ENCODE results near the gene SRGAP3.

DNA sequence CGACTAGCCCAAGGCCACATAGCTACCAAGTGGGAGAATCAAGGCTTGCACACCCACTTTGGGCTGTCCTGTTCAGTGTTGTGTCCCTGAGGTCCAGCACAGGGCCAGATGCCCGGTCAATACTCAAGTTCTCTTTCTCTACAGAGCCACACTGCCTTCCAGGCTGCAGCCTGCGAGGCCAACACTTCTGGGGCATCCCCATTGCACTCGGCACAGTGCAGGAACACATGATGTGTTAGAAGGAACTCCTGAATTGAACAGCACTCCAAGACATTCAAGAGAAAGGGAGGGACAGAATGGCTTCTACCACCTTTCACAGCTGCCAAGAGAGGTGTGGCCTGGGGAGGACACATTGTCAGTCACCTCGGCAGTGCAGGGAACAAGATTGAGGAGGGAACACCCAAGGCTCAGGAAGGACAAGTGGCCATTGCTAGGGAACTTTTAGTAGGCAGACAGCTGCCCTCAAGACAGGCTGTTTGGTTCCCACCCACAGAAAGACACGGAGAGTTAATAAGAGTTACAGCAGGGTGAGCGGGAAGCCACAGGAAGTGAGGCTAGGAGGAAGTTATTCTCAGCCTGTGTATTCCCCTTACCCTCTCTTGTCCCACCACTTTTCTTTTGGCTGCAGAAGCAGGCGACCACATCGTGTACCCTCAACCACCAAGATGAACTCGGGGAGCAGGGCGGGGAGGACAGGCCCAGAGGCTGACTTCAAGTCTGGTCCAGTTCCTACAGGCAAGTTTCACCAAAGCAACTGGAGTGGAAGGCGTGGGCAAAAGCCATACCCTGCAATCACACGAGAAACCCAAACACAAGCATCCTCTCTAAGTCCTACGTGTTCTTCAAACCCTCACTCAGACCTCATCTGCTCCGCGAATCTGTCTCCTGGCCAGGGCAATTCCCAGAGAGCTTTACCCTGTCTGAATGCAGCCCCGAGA is 69.4 kb downstream of the SRGAP3 start:
- TF ChIP-seq TAF1 (IDR thresholded peaks at IDR 0.05; ENCODE audit: borderline replicate concordance, low read depth, low read length): no peak
- no peak for TF ChIP-seq POLR2AphosphoS5 (IDR thresholded peaks at IDR 0.05; ENCODE audit: low read depth, low read length)
